PC-3 (cell line): ENCODE results near the gene MRAS. TPM values are rescaled to one million over a fixed set of nuclear protein-coding genes. Genes with fewer than 3 reads are reported as not detected.
"Not testable (repeated sequence)": the region's sequence is repeated elsewhere in the genome, so short reads cannot be mapped to it uniquely, and the experiment has no call there.

Experiments used
- ATAC-seq: fragments of 200-7000 bp; cut with Tn5 transposase; 2 replicates; pipeline ENCODE4 v1.9.1; 2020; ENCODE audit warnings: mild to moderate bottlenecking, moderate library complexity
- BruUV-seq: library from RNA; stranded (reverse); fragments of 400-500 nt; replicated peaks from 2 replicates; lab custom pipeline; 2021; lab: Mats Ljungman, UMichigan
- CTCF ChIA-PET: fragments of 300-600 bp; sonication (Branson Sonifier 250); formaldehyde crosslinking; loops from one replicate; lab custom pipeline; 2022; ENCODE audit warnings: antibody characterized with exemption; lab: Charles Lee
- POLR2A ChIA-PET: fragments of 300-600 bp; sonication (Branson Sonifier 250); formaldehyde crosslinking; loops from one replicate; lab custom pipeline; 2022; ENCODE audit warnings: antibody characterized with exemption; ENCODE audit not compliant: unreplicated experiment; lab: Charles Lee
- DNase-seq: peaks from one replicate; pipeline ENCODE4 v3.0.0-alpha.2; 2015
- H2AFZ ChIP-seq: fragments of 300-600 bp; sonication (generic); 2 replicates; pipeline ENCODE4 v1.6.0; 2016; ENCODE audit warnings: antibody characterized with exemption, low read length
- H3F3A ChIP-seq: fragments of 300-600 bp; sonication (generic); one replicate; pipeline ENCODE4 v1.6.0; 2017; ENCODE audit warnings: antibody characterized with exemption, low read length, control low read depth, mild to moderate bottlenecking; ENCODE audit not compliant: unreplicated experiment
- H3K27ac ChIP-seq: fragments of 300-600 bp; sonication (generic); 2 replicates; pipeline ENCODE4 v1.5.1; 2016; ENCODE audit warnings: mild to moderate bottlenecking, low read length
- H3K27me3 ChIP-seq: fragments of 300-600 bp; sonication (generic); 2 replicates; pipeline ENCODE4 v1.6.1; 2016; ENCODE audit warnings: low read length, mixed read lengths
- H3K36me3 ChIP-seq: fragments of 300-600 bp; sonication (generic); 2 replicates; pipeline ENCODE4 v1.6.1; 2016; ENCODE audit warnings: low read depth, mixed run types, low read length, mixed read lengths
- H3K4me1 ChIP-seq: fragments of 300-600 bp; sonication (generic); 2 replicates; pipeline ENCODE4 v1.5.1; 2016; ENCODE audit warnings: low read length; ENCODE audit not compliant: insufficient read depth
- H3K4me2 ChIP-seq: fragments of 300-600 bp; sonication (generic); 2 replicates; pipeline ENCODE4 v1.6.0; 2016; ENCODE audit warnings: low read length
- H3K4me3 ChIP-seq: fragments of 300-600 bp; sonication (generic); 2 replicates; pipeline ENCODE4 v1.5.1; 2016; ENCODE audit warnings: mild to moderate bottlenecking, low read length, mixed read lengths
- H3K79me2 ChIP-seq: fragments of 300-600 bp; sonication (generic); 2 replicates; pipeline ENCODE4 v1.6.1; 2017; ENCODE audit warnings: low read length, mixed read lengths
- H3K9ac ChIP-seq: fragments of 300-600 bp; sonication (generic); 2 replicates; pipeline ENCODE4 v1.6.0; 2016; ENCODE audit warnings: mild to moderate bottlenecking, low read length
- H3K9me2 ChIP-seq: fragments of 300-600 bp; sonication (generic); replicated peaks from 2 replicates; pipeline ENCODE4 v1.6.1; 2016; ENCODE audit warnings: mixed run types, low read length, mixed read lengths
- H3K9me3 ChIP-seq: fragments of 300-600 bp; sonication (generic); 2 replicates; pipeline ENCODE4 v1.6.1; 2016; ENCODE audit warnings: low read length, mixed read lengths
- H4K20me1 ChIP-seq: fragments of 300-600 bp; sonication (generic); 2 replicates; pipeline ENCODE4 v1.6.1; 2016; ENCODE audit warnings: low read length, mixed read lengths
- EZH2 ChIP-seq: fragments of 300-600 bp; sonication (generic); IDR thresholded peaks from one replicate; pipeline ENCODE4 v1.6.1; 2017; ENCODE audit warnings: antibody characterized with exemption, mild to moderate bottlenecking, low read length; ENCODE audit not compliant: unreplicated experiment
- EZH2phosphoT487 ChIP-seq: fragments of 300-600 bp; sonication (generic); IDR thresholded peaks from 2 replicates; pipeline ENCODE4 v1.6.1; 2018; ENCODE audit warnings: mild to moderate bottlenecking, antibody characterized with exemption, low read length, borderline replicate concordance
- intact Hi-C: fragments of 100-400 bp; cut with micrococcal nuclease; formaldehyde crosslinking; loops from 2 replicates; pipeline ENCODE4 v1.9.0; 2023
- total RNA-seq: library from RNA; depleted of rRNA; stranded (reverse); fragments of >200 nt; gene quantifications from 2 replicates; pipeline ENCODE4 v1.2.3, GENCODE V29; 2014
- TF ChIP-seq, protein P1 (sequence below): fragments of 300-600 bp; sonication (generic); conservative IDR thresholded peaks from 2 replicates; pipeline ENCODE4 v1.5.1; 2017; ENCODE audit warnings: antibody characterized with exemption, low read depth, mild to moderate bottlenecking, low read length

The MRAS gene
- total RNA-seq, 1 experiment from 2014 or later, result 2.8 TPM

- DNase-seq (peak; percentile 18), ATAC-seq (peak; percentile 34)
- Histone ChIP-seq H3K36me3 (no peaks in the 10 kb centered on the region), H3K4me2 (no peak overlapping the region), H3K27ac (no peak overlapping the region), H3K9ac (no peak overlapping the region), H3K27me3 (no peaks in the 10 kb centered on the region), H3K9me2 (no peaks in the 10 kb centered on the region), H3F3A (no peaks in the 10 kb centered on the region), H2AFZ (no peak overlapping the region), H3K9me3 (no peaks in the 10 kb centered on the region), H4K20me1 (no peaks in the 10 kb centered on the region), H3K4me3 (no peak overlapping the region), H3K79me2 (no peaks in the 10 kb centered on the region), H3K4me1 (no peaks in the 10 kb centered on the region)
- TF ChIP-seq EZH2 (no peak), EZH2phosphoT487 (no peak)
- TF ChIP-seq, protein P1, sequence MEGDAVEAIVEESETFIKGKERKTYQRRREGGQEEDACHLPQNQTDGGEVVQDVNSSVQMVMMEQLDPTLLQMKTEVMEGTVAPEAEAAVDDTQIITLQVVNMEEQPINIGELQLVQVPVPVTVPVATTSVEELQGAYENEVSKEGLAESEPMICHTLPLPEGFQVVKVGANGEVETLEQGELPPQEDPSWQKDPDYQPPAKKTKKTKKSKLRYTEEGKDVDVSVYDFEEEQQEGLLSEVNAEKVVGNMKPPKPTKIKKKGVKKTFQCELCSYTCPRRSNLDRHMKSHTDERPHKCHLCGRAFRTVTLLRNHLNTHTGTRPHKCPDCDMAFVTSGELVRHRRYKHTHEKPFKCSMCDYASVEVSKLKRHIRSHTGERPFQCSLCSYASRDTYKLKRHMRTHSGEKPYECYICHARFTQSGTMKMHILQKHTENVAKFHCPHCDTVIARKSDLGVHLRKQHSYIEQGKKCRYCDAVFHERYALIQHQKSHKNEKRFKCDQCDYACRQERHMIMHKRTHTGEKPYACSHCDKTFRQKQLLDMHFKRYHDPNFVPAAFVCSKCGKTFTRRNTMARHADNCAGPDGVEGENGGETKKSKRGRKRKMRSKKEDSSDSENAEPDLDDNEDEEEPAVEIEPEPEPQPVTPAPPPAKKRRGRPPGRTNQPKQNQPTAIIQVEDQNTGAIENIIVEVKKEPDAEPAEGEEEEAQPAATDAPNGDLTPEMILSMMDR, result no peak
- POLR2A ChIA-PET, result no interaction called here
- CTCF ChIA-PET, result no interaction called here
- intact Hi-C loops, result no loop called here
- no TSS peak for BruUV-seq
Measured at GRCh38 chr3:138412821-138413551, 64.6 kb downstream of the MRAS start.

GRCh38 chr3:138416236-138416635, 67.9 kb downstream of the MRAS start:
- BruUV-seq, H3K9me2 ChIP-seq, ATAC-seq, H3K27ac ChIP-seq, DNase-seq, H3F3A ChIP-seq, H3K9me3 ChIP-seq, H3K36me3 ChIP-seq, H2AFZ ChIP-seq, H3K4me3 ChIP-seq, POLR2A ChIA-PET, CTCF ChIA-PET, H3K27me3 ChIP-seq, H3K9ac ChIP-seq, H3K4me1 ChIP-seq, H3K79me2 ChIP-seq, H4K20me1 ChIP-seq: not testable (repeated sequence)
- intact Hi-C loops, result loop anchor here (2.0 to 5.0 kb wide), 3 partner anchors 176 to 507 kb away; partner anchors contain the start of gene CEP70
- peak overlapping the region; percentile 37 for H3K4me2 ChIP-seq

DNA sequence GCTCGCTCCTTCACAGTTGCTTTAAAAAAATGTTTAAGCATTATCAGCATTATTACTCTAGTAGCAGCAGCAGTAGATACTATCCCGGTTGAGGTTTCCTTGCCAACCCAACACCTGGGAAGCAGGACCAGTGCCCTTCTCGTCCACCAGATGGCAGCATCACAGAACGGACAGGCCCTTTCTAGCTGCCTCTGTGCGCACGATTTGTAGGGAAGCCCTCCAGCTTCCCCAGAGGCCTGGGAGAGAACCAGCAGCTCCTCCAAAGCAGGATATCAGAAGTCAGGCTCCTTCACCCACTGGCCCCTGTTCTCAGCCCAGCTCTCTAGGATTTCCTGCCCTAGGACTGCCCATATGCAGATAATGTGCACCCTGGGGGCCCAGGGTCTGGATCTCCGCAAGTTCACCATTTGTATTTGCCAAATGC, 69.2 kb downstream of the MRAS start:
- no peak overlapping the region for H3K27ac ChIP-seq
- intact Hi-C loops, result loop anchor here (2.0 to 5.0 kb wide), 3 partner anchors 175 to 505 kb away; partner anchors contain the start of gene CEP70
- no TSS peak for BruUV-seq
- H3K27me3 ChIP-seq, result no peaks in the 10 kb centered on the region
- no peak overlapping the region for H3K4me2 ChIP-seq
- no peaks in the 10 kb centered on the region for H4K20me1 ChIP-seq
- H3F3A ChIP-seq, result no peaks in the 10 kb centered on the region
- ChIA-PET POLR2A (no interaction called here), CTCF (interaction anchor here (0.7 to 1.0 kb wide), 2 partner anchors 12 to 506 kb away, joined by 4 read pairs; no protein-coding TSS in a partner anchor)
- H3K4me1 ChIP-seq, result no peaks in the 10 kb centered on the region
- H3K4me3 ChIP-seq, result no peak overlapping the region
- no peak overlapping the region for H3K9ac ChIP-seq
- peak; percentile 96 for ATAC-seq
- H3K36me3 ChIP-seq, result no peaks in the 10 kb centered on the region
- H3K79me2 ChIP-seq, result no peaks in the 10 kb centered on the region
- H2AFZ ChIP-seq, result no peak overlapping the region
- DNase-seq, result peak; percentile 80
- no peaks in the 10 kb centered on the region for H3K9me3 ChIP-seq
- no peaks in the 10 kb centered on the region for H3K9me2 ChIP-seq
- TF ChIP-seq, protein P1, result peak; percentile 86
- no peak for TF ChIP-seq EZH2phosphoT487
- TF ChIP-seq EZH2, result no peak
